Bronchus fibroblast of lung (primary cell): ENCODE data around the gene CCDC83. TPM values are rescaled to one million over a fixed set of nuclear protein-coding genes. Genes with fewer than 3 reads are reported as not detected.

Experiments
- total RNA-seq: library from RNA; depleted of rRNA; stranded (reverse); fragments of >200 nt; gene quantifications from 2 replicates; pipeline ENCODE4 v1.2.3, GENCODE V29; 2015

Gene CCDC83
- total RNA-seq: 0.17 TPM in 1 of 2 replicates, not detected in the other

GRCh38 chr11:85855341-85855656, at the start of gene CCDC83:
CCDC83 (plus strand) TSS chr11:85855383; CDS start chr11:85865124, 9,741 bp downstream.

GRCh38 chr11:85810871-85811611, 44.1 kb upstream of the CCDC83 start, which contains the start of gene SYTL2:
SYTL2 (minus strand) TSS chr11:85811141; CDS start chr11:85757725, 53,416 bp downstream.

Other genes starting within 250 kb of the CCDC83 start
- gene DLG2, start 228.0 kb upstream of the CCDC83 start, total RNA-seq: 0.17 and 0.45 TPM in 2 replicates
- 68.4 and 70.0 TPM in 2 replicates for gene TMEM126B, start 226.8 kb upstream of the CCDC83 start, total RNA-seq
- gene TMEM126A, start 207.4 kb upstream of the CCDC83 start, total RNA-seq: 40.2 and 43.7 TPM in 2 replicates
- gene CREBZF, start 190.3 kb upstream of the CCDC83 start, total RNA-seq: 13.7 and 15.6 TPM in 2 replicates
- gene CCDC89, start 169.2 kb upstream of the CCDC83 start, total RNA-seq: 4.0 and 5.2 TPM in 2 replicates
- 36.5 and 49.4 TPM in 2 replicates for gene SYTL2, start 44.2 kb upstream of the CCDC83 start, total RNA-seq
- 88.2 and 90.3 TPM in 2 replicates for gene PICALM, start 213.7 kb downstream of the CCDC83 start, total RNA-seq